Karpas-422 (cell line): Measurements from ENCODE around the gene PALLD. TPM values are rescaled to one million over a fixed set of nuclear protein-coding genes. Genes with fewer than 3 reads are reported as not detected.

Experiments
- DNase-seq: peaks from one replicate; pipeline ENCODE4 v3.0.0-alpha.2; 2015
- H2AFZ ChIP-seq: fragments of 200-600 bp; sonication (generic); 2 replicates; pipeline ENCODE4 v1.6.1; 2014; ENCODE audit warnings: antibody characterized with exemption, low read length, mixed read lengths
- H3K27ac ChIP-seq: fragments of 200-600 bp; sonication (generic); 2 replicates; pipeline ENCODE4 v1.5.1; 2014; ENCODE audit warnings: mild to moderate bottlenecking, low read length, moderate library complexity
- H3K27me3 ChIP-seq: fragments of 200-600 bp; sonication (generic); 2 replicates; pipeline ENCODE4 v1.6.1; 2014; ENCODE audit warnings: low read length, mixed read lengths
- H3K36me3 ChIP-seq: fragments of 200-600 bp; sonication (generic); 2 replicates; pipeline ENCODE4 v1.6.1; 2014; ENCODE audit warnings: low read length, mixed read lengths; ENCODE audit not compliant: insufficient read depth
- H3K4me1 ChIP-seq: fragments of 200-600 bp; sonication (generic); 2 replicates; pipeline ENCODE4 v1.6.1; 2014; ENCODE audit warnings: mild to moderate bottlenecking, low read length, mixed read lengths
- H3K4me2 ChIP-seq: fragments of 200-600 bp; sonication (generic); 2 replicates; pipeline ENCODE4 v1.6.1; 2014; ENCODE audit warnings: low read length, low read depth, mild to moderate bottlenecking; ENCODE audit not compliant: poor library complexity, severe bottlenecking
- H3K4me3 ChIP-seq: fragments of 200-600 bp; sonication (generic); 2 replicates; pipeline ENCODE4 v1.5.1; 2014; ENCODE audit warnings: mild to moderate bottlenecking, antibody characterized with exemption, low read length, mixed read lengths
- H3K79me2 ChIP-seq: fragments of 200-600 bp; sonication (generic); 2 replicates; pipeline ENCODE4 v1.6.1; 2014; ENCODE audit warnings: mild to moderate bottlenecking, low read length, mixed read lengths
- H3K9ac ChIP-seq: fragments of 200-600 bp; sonication (generic); 2 replicates; pipeline ENCODE4 v1.6.0; 2014; ENCODE audit warnings: low read length
- H3K9me2 ChIP-seq: fragments of 200-600 bp; sonication (generic), shearing (Covaris generic); replicated peaks from 2 replicates; pipeline ENCODE4 v1.6.0; 2014; ENCODE audit warnings: mild to moderate bottlenecking, low read length, moderate library complexity; ENCODE audit not compliant: insufficient read depth
- H3K9me3 ChIP-seq: fragments of 300-700, 200-600 bp; sonication (generic); 2 replicates; pipeline ENCODE4 v1.6.1; 2014; ENCODE audit warnings: low read length, mixed read lengths
- H4K20me1 ChIP-seq: fragments of 200-600 bp; sonication (generic); 2 replicates; pipeline ENCODE4 v1.6.1; 2014; ENCODE audit warnings: mild to moderate bottlenecking, antibody characterized with exemption, low read length, low read depth; ENCODE audit not compliant: insufficient read depth
- total RNA-seq: library from RNA; depleted of rRNA; stranded (reverse); fragments of >200 nt; shearing (Covaris generic); gene quantifications from 2 replicates; pipeline ENCODE4 v1.2.3, GENCODE V29; 2014; ENCODE audit warnings: low replicate concordance

PALLD gene
- total RNA-seq, 1 experiment from 2014 or later: 0.71 TPM

DNA sequence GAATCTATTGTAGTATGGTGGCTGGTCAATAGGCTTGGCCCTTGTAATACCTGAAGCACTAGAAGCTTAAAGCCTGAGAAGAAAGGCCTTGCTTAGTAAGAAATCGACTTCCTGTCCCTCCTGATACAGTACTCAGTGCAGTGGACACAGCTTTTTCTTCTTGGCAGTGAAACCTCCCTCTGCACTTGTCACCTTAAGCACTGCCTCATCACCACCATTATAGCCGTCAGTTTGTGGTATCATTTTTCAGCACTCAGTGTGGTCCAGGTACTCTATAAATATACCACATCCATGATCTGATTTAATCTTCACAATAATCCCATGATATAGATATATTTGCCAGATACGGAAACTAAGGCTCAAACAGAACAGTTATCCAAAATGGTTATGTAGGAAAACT, 75.2 kb downstream of the PALLD start:
- H2AFZ ChIP-seq: no peak overlapping the region
- no peak overlapping the region for H3K4me3 ChIP-seq
- H3K4me2 ChIP-seq: no peak overlapping the region
- no peaks in the 10 kb centered on the region for H3K36me3 ChIP-seq
- no peak for DNase-seq
- no peaks in the 10 kb centered on the region for H3K27me3 ChIP-seq
- no peaks in the 10 kb centered on the region for H3K9me3 ChIP-seq
- no peaks in the 10 kb centered on the region for H4K20me1 ChIP-seq
- no peaks in the 10 kb centered on the region for H3K79me2 ChIP-seq
- H3K4me1 ChIP-seq: no peaks in the 10 kb centered on the region
- H3K9ac ChIP-seq: no peak overlapping the region
- H3K9me2 ChIP-seq: no peaks in the 10 kb centered on the region
- no peak overlapping the region for H3K27ac ChIP-seq

- Histone ChIP-seq H3K4me2 (no peak overlapping the region), H3K4me3 (no peak overlapping the region), H3K36me3 (no peaks in the 10 kb centered on the region), H3K9ac (no peak overlapping the region), H3K9me2 (no peaks in the 10 kb centered on the region), H3K79me2 (no peaks in the 10 kb centered on the region), H2AFZ (no peak overlapping the region), H3K4me1 (no peaks in the 10 kb centered on the region), H4K20me1 (no peaks in the 10 kb centered on the region), H3K9me3 (no peaks in the 10 kb centered on the region), H3K27me3 (no peaks in the 10 kb centered on the region), H3K27ac (no peak overlapping the region)
- no peak for DNase-seq
These were observed 77.0 kb downstream of the PALLD start for GRCh38 chr4:168573870-168574269.

GRCh38 chr4:168574581-168575295, 77.9 kb downstream of the PALLD start:
- no peaks in the 10 kb centered on the region for H3K9me2 ChIP-seq
- no peak overlapping the region for H3K27ac ChIP-seq
- no peak overlapping the region for H3K4me3 ChIP-seq
- DNase-seq: no peak
- H3K4me2 ChIP-seq: no peak overlapping the region
- H3K79me2 ChIP-seq: no peaks in the 10 kb centered on the region
- H2AFZ ChIP-seq: no peak overlapping the region
- H3K9ac ChIP-seq: no peak overlapping the region
- H4K20me1 ChIP-seq: no peaks in the 10 kb centered on the region
- no peaks in the 10 kb centered on the region for H3K36me3 ChIP-seq
- no peaks in the 10 kb centered on the region for H3K27me3 ChIP-seq
- H3K4me1 ChIP-seq: no peaks in the 10 kb centered on the region
- no peaks in the 10 kb centered on the region for H3K9me3 ChIP-seq

DNA sequence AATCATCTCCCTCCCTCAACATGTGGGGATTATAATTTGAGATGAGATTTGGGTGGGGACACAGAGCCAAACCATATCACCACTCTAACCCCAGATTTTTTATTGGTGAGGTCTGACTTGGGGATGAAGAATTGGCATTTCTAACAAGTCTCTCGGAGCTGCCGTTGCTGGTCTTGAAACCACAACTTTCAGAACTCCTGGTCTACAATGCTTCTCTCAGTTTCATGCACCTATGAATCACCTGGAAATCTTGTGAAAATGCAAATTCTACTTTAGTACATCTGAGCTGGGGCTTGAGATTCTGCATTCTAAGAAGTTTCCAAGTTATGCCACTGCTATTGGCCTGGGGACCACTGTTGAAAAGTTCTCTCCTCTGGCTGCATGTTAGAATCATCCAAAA, 78.6 kb downstream of the PALLD start:
- Histone ChIP-seq H3K9ac (no peak overlapping the region), H3K79me2 (no peaks in the 10 kb centered on the region), H3K4me3 (no peak overlapping the region), H4K20me1 (no peaks in the 10 kb centered on the region), H3K9me3 (no peaks in the 10 kb centered on the region), H3K36me3 (no peaks in the 10 kb centered on the region), H3K4me1 (no peaks in the 10 kb centered on the region), H3K9me2 (no peaks in the 10 kb centered on the region), H2AFZ (no peak overlapping the region), H3K4me2 (no peak overlapping the region), H3K27ac (no peak overlapping the region), H3K27me3 (no peaks in the 10 kb centered on the region)
- no peak for DNase-seq

GRCh38 chr4:168577624-168578023, 80.8 kb downstream of the PALLD start:
- no peaks in the 10 kb centered on the region for H4K20me1 ChIP-seq
- no peaks in the 10 kb centered on the region for H3K27me3 ChIP-seq
- H3K9ac ChIP-seq: no peak overlapping the region
- H2AFZ ChIP-seq: no peak overlapping the region
- H3K4me2 ChIP-seq: no peak overlapping the region
- H3K4me1 ChIP-seq: no peaks in the 10 kb centered on the region
- H3K79me2 ChIP-seq: no peaks in the 10 kb centered on the region
- no peak overlapping the region for H3K27ac ChIP-seq
- no peak for DNase-seq
- no peaks in the 10 kb centered on the region for H3K9me3 ChIP-seq
- H3K9me2 ChIP-seq: no peaks in the 10 kb centered on the region
- no peak overlapping the region for H3K4me3 ChIP-seq
- H3K36me3 ChIP-seq: no peaks in the 10 kb centered on the region

- H3K9me2 ChIP-seq: no peaks in the 10 kb centered on the region
- no peaks in the 10 kb centered on the region for H3K27me3 ChIP-seq
- no peaks in the 10 kb centered on the region for H3K79me2 ChIP-seq
- H2AFZ ChIP-seq: no peak overlapping the region
- H3K9ac ChIP-seq: no peak overlapping the region
- H3K36me3 ChIP-seq: no peaks in the 10 kb centered on the region
- no peak overlapping the region for H3K4me2 ChIP-seq
- no peaks in the 10 kb centered on the region for H4K20me1 ChIP-seq
- no peak overlapping the region for H3K4me3 ChIP-seq
- H3K4me1 ChIP-seq: no peaks in the 10 kb centered on the region
- no peak overlapping the region for H3K27ac ChIP-seq
- no peak for DNase-seq
- no peaks in the 10 kb centered on the region for H3K9me3 ChIP-seq
These were observed 83.4 kb downstream of the PALLD start for GRCh38 chr4:168580228-168580627.

GRCh38 chr4:168584321-168584771, 87.5 kb downstream of the PALLD start:
- H3K9ac ChIP-seq: no peak overlapping the region
- DNase-seq: no peak
- H4K20me1 ChIP-seq: no peaks in the 10 kb centered on the region
- H3K4me3 ChIP-seq: no peak overlapping the region
- H3K27me3 ChIP-seq: no peaks in the 10 kb centered on the region
- no peaks in the 10 kb centered on the region for H3K36me3 ChIP-seq
- no peak overlapping the region for H2AFZ ChIP-seq
- no peaks in the 10 kb centered on the region for H3K4me1 ChIP-seq
- no peak overlapping the region for H3K4me2 ChIP-seq
- H3K79me2 ChIP-seq: no peaks in the 10 kb centered on the region
- H3K27ac ChIP-seq: no peak overlapping the region
- no peaks in the 10 kb centered on the region for H3K9me3 ChIP-seq
- H3K9me2 ChIP-seq: no peaks in the 10 kb centered on the region

DNA sequence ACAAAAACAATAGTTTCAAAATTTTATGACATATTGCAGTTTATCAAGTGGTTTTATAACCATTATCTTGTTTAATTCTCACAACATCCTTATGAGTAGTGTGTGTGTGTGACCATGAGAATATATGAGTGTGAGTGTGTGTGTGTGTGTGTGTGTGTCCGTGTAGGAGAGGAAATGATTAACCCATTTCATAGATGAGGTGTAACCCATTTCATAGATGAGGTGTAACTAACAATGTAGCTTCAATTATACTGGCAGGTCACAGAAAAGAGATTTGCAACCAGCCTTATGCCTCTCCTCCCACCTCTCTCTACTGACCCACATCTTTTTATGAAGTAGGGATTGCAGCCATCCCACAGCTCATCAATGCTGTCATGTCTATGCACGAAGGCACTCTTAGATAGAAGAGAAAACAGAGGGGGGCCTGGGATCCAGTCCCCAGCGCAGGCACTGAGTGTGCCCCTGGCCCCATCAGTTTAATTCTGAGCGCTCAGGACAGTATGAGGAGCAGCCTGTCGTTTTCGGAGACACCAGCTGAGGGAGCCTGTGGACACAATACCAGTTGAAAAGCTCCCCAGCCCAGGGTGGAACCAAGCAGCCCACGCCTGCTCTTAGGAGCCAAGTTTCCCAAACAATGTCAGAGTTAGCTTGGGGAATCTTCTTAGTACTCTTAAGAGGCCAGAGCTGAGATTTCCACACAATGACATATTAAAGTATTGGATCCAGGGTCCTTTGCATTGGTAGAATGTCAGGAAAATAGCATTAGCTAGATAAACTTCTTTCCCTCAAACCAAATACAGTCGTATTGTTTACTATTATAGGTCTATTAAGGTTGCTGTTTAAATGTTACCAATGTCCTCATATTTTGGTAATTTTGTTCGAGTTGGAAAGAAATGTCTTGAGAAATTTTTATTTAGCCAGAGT, 88.6 kb downstream of the PALLD start:
- Histone ChIP-seq H4K20me1 (no peaks in the 10 kb centered on the region), H3K79me2 (no peaks in the 10 kb centered on the region), H3K27ac (no peak overlapping the region), H3K36me3 (no peaks in the 10 kb centered on the region), H2AFZ (no peak overlapping the region), H3K9me2 (no peaks in the 10 kb centered on the region), H3K4me2 (no peak overlapping the region), H3K9me3 (no peaks in the 10 kb centered on the region), H3K4me1 (no peaks in the 10 kb centered on the region), H3K27me3 (no peaks in the 10 kb centered on the region), H3K4me3 (no peak overlapping the region), H3K9ac (no peak overlapping the region)
- DNase-seq: peak; percentile 49
